Neural crest cell (in vitro differentiated cells): ENCODE data around the gene SLC9A9. TPM values are rescaled to one million over a fixed set of nuclear protein-coding genes. Genes with fewer than 3 reads are reported as not detected.

Experiments
- DNase-seq: peaks from one replicate; pipeline ENCODE4 v3.0.0; 2021; ENCODE audit warnings: low read depth, mixed read lengths, low spot score
- H3K27ac Mint-ChIP-seq: one replicate; pipeline ENCODE4 v1.8.0; 2021; ENCODE audit warnings: mild to moderate bottlenecking, mixed read lengths; ENCODE audit not compliant: unreplicated experiment
- H3K27me3 Mint-ChIP-seq: 2 replicates; pipeline ENCODE4 v1.8.0; 2021; ENCODE audit warnings: low read depth, mild to moderate bottlenecking, mixed read lengths
- H3K36me3 Mint-ChIP-seq: 2 replicates; pipeline ENCODE4 v1.8.0; 2021; ENCODE audit warnings: low read depth, mild to moderate bottlenecking, mixed read lengths
- H3K4me1 Mint-ChIP-seq: 2 replicates; pipeline ENCODE4 v1.8.0; 2021; ENCODE audit warnings: mixed read lengths
- H3K4me3 Mint-ChIP-seq: one replicate; pipeline ENCODE4 v1.8.0; 2021; ENCODE audit warnings: mild to moderate bottlenecking, mixed read lengths
- H3K9me3 Mint-ChIP-seq: 2 replicates; pipeline ENCODE4 v1.8.0; 2021; ENCODE audit warnings: mixed read lengths
- CTCF ChIP-seq: fragments of 200-600 bp; sonication (generic); conservative IDR thresholded peaks from 2 replicates; pipeline ENCODE4 v1.5.0; 2021; ENCODE audit warnings: antibody characterized with exemption, mild to moderate bottlenecking
- total RNA-seq: library from RNA; stranded (reverse); gene quantifications from 2 replicates; pipeline ENCODE4 v1.2.1, GENCODE V29; 2021

SLC9A9 gene
- total RNA-seq, 1 donor from 2014 or later = 0.56 TPM

GRCh38 chr3:143784446-143784845 is 63.8 kb downstream of the SLC9A9 start:
- Mint-ChIP-seq H3K4me1 (no peaks in the 10 kb centered on the region), H3K36me3 (no peaks in the 10 kb centered on the region), H3K27ac (no peak overlapping the region), H3K27me3 (no peaks in the 10 kb centered on the region), H3K9me3 (no peaks in the 10 kb centered on the region), H3K4me3 (no peak overlapping the region)
- TF ChIP-seq CTCF = no peak
- DNase-seq = no peak

- H3K27me3 Mint-ChIP-seq = no peaks in the 10 kb centered on the region
- no peak overlapping the region for H3K4me3 Mint-ChIP-seq
- H3K36me3 Mint-ChIP-seq = no peaks in the 10 kb centered on the region
- H3K9me3 Mint-ChIP-seq = no peaks in the 10 kb centered on the region
- H3K27ac Mint-ChIP-seq = peak overlapping the region; percentile 7
- H3K4me1 Mint-ChIP-seq = no peaks in the 10 kb centered on the region
- DNase-seq = no peak
- TF ChIP-seq CTCF = no peak
These were observed 64.4 kb downstream of the SLC9A9 start for GRCh38 chr3:143783851-143784370.

- no peaks in the 10 kb centered on the region for H3K27me3 Mint-ChIP-seq
- H3K27ac Mint-ChIP-seq = no peak overlapping the region
- H3K4me1 Mint-ChIP-seq = peaks cover 5% of the 10 kb centered on the region
- no peak for DNase-seq
- no peaks in the 10 kb centered on the region for H3K36me3 Mint-ChIP-seq
- H3K4me3 Mint-ChIP-seq = no peak overlapping the region
- no peaks in the 10 kb centered on the region for H3K9me3 Mint-ChIP-seq
- TF ChIP-seq CTCF = peak; percentile 69
These were observed 72.8 kb downstream of the SLC9A9 start for GRCh38 chr3:143775459-143775858.

GRCh38 chr3:143771939-143772338 is 76.3 kb downstream of the SLC9A9 start:
- H3K27ac Mint-ChIP-seq = no peak overlapping the region
- no peak overlapping the region for H3K4me3 Mint-ChIP-seq
- no peaks in the 10 kb centered on the region for H3K27me3 Mint-ChIP-seq
- H3K9me3 Mint-ChIP-seq = no peaks in the 10 kb centered on the region
- no peak for DNase-seq
- peaks cover 2% of the 10 kb centered on the region for H3K4me1 Mint-ChIP-seq
- TF ChIP-seq CTCF = no peak
- no peaks in the 10 kb centered on the region for H3K36me3 Mint-ChIP-seq

GRCh38 chr3:143771258-143771657 is 77.0 kb downstream of the SLC9A9 start:
- Mint-ChIP-seq H3K4me3 (no peak overlapping the region), H3K36me3 (no peaks in the 10 kb centered on the region), H3K9me3 (no peaks in the 10 kb centered on the region), H3K4me1 (no peaks in the 10 kb centered on the region), H3K27me3 (no peaks in the 10 kb centered on the region), H3K27ac (no peak overlapping the region)
- no peak for DNase-seq
- no peak for TF ChIP-seq CTCF

- no peak for TF ChIP-seq CTCF
- DNase-seq = no peak
- Mint-ChIP-seq H3K4me3 (no peak overlapping the region), H3K27me3 (no peaks in the 10 kb centered on the region), H3K9me3 (no peaks in the 10 kb centered on the region), H3K27ac (no peak overlapping the region), H3K4me1 (no peaks in the 10 kb centered on the region), H3K36me3 (no peaks in the 10 kb centered on the region)
These were observed 77.9 kb downstream of the SLC9A9 start for GRCh38 chr3:143770391-143770790.
